Fibroblast of peridontal ligament (primary cell): ENCODE data around the gene ABTB2.
A peak's percentile ranks its signal among the peaks of the same experiment; 100 is the strongest.
"Not testable (repeated sequence)": the region's sequence is repeated elsewhere in the genome, so short reads cannot be mapped to it uniquely, and the experiment has no call there.

Experiments used
- DNase-seq: peaks from one replicate; pipeline ENCODE4 v3.0.0-alpha.2; 2010; ENCODE audit errors: extremely low read depth

Gene ABTB2

DNA sequence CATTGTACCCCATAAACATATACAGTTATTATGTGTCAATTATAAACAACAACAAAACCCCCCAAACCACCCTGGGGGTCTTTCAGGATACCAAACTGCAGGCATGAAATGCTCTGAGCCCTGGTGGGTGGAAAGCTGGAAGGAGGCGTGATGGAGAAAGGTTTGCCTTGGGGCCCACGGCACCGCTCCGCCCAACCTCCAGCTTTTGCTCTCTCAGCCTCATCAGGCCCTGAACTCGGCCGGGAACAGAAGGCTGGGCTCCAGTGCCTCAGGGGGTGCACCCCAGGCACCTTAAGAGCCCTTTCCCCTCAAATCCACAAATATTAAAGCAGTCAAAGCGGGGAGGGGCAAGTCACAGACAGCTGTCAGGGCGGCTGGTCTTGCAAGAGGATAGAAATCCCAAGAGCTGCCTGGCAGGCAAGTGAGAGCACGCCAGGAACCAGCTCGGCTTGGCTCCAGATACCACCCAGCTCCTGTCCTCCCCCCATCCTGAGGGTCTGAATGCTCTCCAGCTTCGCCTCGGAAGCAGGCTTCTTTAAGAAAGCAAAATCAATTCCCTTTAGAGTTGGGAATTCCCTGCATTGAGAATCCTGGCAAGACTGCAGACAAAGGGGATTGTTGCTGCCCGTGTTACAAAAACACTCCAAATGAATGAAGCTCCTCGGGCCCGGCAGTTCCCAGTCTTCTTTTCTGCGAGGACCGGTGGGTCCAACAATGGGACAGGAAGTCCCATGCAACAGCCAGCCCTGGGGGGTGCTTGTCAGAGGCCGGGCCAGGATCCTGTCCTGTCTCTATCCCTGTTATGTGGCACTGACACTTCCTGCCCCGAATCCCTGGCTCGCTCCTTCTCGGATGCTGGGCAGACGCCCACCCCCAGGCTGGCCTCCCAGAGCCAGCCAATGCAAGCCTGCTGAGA is 171.6 kb downstream of the ABTB2 start:
- peak; percentile 42 for DNase-seq

DNA sequence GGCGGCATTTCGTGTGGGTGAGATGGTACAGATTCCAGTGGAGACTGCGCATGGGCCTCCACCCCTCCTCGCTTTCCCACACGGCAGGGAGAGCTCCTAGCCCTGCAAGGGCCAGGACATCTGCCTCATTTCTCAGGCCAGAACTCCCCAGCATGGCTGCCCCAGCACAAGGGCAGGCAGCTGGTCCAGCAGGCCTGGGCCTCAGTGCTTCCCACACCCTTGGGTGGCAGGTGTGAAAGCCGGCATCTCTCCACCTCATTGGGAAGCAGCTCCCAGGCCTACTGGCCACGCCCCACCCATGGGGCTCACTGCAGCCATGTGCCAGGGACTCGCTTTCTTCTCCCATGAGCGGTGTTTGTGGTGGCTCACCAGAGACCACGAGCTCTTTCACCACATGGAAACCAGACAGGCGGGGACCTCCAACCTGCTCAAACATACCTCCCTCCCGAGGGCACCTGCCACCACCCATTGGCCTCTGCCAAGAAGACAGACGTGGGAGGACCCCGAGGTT is 173.2 kb downstream of the ABTB2 start:
- DNase-seq: no peak

DNA sequence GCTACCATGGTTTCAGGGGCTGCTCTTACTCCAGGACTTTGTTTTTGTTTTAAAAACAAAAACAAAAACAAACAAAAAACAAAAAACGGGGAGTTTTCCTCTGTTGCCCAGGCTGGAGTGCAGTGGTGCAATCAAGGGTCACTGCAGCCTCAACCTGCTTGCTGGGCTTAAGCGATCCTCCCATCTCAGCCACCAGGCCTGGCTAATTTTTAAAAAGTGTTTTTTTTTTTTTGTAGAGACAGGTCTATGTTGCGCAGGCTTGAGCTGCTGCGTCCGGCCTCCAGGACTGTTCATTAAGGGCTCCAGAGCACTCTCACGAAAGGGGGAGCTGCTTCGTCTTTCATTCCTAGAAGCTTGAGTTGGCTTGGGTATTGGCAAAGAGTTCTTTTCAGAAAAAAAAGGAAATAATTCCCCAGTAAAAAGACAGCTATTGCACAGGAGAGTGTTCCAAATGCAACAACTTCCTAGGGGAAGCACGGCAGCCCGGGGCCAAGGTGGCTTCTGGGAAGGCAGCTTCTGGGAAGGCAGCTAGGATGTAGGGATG is 173.9 kb downstream of the ABTB2 start:
- DNase-seq: no peak

DNA sequence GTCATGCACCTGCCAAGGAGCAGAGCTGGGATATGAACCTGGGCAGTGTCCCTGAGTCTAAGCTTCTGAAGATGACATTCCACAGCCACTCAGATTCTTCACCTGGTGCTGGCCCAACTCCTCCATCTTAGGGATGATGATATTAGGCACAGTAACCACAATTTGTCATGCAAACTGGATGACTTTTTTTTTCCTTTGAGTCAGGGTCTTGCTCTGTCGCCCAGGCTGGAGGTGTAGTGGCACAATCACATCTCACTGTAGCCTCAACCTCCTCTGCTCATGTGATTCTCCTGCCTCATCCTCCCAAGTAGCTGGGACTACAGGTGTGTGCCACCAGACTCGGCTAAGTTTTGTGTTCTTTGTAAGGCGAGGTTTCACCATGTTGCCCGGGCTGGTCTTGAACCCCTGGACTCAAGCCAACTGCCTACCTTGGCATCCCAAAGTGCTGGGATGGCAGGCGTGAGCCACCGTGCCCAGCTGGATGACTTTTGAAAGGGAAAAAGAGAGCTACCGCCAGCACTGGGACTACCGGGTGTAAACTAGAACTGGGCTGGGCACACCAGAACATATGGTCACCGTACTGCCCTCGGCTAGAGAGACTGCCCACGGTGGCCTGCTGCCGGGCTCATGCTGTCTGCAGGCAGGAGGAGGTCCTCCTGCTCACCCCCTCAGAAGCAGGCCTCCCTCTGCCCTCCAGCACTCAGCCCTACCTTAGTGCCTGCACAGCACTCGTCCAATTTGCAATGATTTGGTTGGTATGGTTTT is 174.7 kb downstream of the ABTB2 start:
- no peak for DNase-seq

DNA sequence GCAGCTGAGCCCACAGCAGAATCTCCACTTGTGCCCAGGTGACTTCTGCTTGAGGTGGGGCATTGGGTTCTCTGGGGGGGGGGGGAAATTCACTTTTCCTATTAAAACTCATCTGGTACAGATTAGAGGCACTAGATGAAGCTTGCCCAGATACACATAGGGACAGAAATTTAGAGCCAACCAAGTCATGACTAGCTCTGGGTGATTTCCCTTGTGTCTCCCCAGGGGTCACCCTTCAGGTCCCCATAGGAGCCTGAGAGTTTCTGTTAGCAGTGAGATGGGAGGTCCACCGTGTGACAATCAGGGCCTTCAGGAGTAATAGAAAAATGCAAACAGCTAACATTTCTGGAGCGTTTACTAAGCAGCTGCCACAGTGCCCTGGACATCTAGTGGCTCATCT is 175.4 kb downstream of the ABTB2 start:
- peak; percentile 23 for DNase-seq

DNA sequence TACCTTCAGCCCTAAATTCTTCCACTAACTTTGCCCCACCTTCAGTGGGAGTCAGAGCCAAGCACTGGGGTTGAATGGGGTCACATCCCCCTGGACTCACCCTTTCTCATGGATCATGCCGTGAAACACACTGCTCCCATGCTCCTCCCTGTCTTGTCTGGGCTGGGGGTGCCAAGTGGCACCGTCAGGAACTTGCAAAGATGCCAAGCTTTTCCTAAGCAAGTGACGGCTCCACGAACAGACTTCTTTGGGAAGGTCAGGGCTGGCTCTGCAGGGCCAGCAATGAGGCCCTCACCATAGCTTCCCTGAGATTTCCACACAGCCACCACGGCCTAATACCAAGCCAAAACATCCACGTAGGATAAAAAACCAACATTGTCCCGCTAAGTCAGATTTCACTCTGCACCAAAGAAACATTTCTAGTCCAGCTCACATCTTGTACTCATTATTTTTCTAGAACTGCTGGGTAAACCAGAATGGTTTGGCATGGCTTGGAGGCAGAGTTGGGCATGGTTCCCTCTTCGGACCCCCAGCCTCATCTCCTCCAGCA is 175.9 kb downstream of the ABTB2 start:
- DNase-seq: peak; percentile 44

DNA sequence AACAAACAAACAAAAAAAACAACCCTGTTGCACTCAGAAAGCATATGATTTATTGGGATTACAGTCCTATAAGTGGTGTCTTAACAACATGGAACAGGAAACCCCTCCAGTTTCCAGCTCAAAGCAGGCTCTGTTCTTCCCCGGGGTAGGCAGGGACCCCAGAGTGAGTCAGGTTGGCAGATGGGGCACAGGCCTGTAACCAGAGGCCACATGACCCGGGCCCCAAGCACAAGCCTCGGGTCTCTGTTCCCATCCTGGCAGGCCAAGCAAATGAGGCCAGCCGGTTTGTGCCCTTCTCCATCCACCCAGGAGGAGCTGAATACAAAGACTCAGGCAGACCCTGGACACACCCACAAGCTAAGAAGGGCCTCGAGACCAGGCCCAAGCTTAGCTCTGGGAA is 176.6 kb downstream of the ABTB2 start:
- DNase-seq: no peak

DNA sequence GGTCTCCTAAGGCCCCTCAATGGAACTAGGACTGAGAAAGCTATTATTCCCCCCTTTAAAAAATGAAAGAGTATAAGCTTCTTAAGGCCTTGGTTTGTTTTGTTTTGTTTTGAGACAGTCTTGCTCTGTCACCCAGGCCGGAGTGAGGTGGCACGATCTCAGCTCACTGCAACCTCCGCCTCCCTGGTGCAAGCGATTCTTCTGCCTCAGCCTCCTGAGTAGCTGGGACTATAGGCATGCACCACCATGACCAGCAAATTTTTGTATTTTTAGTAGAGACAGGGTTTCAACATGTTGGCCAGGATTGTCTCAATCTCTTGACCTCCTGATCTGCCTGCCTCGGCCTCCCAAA is 177.0 kb downstream of the ABTB2 start:
- not testable (repeated sequence) for DNase-seq

DNA sequence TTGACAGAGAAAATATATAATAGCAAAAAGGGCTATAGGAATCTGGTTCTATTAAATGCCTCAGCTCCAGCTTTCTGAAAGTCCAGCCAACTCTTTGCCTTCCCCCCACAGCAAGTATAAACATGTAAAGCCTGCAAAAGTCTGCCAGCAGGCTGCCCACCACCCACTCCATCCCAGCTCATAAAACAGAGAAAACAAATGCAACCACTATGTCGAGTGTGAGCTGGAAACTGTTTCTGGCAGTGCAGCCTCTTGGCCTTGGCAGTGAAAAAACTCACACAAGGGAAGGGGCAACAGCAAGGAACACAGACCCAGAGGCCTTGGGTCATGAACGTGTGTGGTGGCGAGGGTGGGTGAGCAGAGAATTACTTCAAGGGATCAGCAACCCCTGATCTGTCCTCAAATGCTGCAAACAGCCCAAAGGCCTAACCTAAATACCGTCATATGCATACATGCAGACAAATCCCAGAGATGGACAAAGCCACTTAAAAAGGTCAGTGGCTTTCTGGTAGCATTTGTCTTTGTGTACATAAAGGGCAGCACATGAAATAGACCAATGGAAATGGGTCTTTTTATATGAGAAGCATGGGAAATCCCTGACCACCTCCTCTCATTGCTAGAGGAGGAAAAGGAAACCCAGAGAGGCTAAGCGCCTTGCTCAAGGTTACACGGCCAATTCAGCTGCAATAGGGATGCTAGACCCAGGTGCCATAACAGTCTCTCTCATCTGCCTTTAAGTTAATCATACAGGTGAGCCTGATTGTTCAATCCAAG is 177.6 kb downstream of the ABTB2 start:
- DNase-seq: no peak

DNA sequence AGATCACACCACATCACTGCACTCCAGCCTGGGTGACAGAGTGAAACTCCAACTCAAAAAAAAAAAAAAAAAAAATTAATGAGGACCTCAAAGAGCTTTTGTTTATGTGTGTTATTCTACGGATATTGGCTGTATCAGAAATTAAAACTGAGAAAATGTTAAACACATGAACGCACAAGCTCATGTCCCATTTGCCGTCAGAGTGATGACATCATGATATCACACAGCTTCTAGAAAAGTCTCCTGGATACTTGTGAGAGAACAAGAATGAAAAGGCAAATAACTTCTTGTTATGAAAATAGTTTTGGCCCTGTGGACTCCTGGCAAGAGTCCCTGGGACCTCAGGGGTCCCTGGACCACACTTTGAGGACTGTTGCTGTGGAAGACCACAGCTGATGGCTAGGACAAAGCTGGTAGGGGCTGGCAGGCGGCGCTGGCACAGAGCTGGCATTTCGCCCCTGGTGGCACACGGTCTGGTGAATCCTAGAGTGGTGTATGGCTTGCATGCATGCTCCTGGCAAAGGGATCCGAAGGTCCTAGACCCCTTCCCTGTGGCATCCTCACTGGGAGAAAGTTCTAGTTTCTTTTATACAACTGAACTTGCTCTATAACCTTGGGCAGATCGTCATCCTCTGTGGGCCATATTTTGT is 178.7 kb downstream of the ABTB2 start:
- DNase-seq: no peak

DNA sequence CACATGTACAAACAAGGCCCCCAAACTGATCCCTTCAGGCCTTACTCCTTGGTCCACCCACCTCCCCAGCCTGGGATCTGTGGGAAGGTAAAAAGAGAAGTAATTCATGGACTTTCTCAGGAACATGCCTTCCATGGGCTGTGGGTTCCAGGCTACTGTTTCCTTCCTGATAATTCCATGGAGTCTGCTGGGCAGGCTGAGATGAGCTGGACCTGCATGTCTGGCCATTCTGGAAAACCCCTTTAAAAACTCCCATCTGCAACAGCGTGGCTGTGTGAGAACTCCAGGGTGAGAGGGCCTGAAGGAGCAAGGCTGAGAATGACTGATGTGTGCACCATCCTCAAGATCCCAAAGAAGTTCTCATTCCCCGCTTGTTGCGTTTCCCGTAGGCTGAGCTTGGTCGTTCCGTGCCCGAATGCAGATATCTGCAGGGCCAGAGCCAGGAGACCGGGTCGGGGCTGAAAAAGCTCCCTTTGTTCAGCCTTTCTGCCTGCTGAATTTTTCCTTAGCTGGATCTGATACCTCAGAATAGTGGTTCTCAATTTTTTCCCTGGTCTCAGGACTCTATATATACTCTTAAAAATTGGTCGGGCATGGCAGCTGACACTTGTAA is 179.5 kb downstream of the ABTB2 start:
- DNase-seq: no peak

DNA sequence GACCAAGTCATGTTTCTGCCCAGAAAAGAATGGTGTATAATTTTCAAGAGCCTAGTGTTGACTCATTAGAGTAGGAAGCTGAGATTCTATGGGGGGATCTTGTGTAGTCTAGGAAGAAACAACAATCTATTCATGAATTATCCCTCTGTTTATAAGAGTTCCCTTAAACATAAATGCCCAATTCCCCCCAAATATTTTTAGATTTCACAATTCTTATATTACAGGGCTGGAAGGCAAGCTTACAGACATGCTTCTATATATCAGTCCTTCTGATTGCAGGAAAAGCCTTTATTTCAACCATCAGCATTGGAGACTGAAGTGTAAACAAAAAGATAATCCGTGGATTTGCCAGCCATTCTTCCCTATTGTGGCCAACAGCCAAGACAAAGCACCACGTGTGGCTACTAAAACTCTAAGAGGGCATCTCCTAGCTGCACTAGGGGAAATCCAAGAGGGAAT is 181.0 kb downstream of the ABTB2 start:
- DNase-seq: peak; percentile 8

DNA sequence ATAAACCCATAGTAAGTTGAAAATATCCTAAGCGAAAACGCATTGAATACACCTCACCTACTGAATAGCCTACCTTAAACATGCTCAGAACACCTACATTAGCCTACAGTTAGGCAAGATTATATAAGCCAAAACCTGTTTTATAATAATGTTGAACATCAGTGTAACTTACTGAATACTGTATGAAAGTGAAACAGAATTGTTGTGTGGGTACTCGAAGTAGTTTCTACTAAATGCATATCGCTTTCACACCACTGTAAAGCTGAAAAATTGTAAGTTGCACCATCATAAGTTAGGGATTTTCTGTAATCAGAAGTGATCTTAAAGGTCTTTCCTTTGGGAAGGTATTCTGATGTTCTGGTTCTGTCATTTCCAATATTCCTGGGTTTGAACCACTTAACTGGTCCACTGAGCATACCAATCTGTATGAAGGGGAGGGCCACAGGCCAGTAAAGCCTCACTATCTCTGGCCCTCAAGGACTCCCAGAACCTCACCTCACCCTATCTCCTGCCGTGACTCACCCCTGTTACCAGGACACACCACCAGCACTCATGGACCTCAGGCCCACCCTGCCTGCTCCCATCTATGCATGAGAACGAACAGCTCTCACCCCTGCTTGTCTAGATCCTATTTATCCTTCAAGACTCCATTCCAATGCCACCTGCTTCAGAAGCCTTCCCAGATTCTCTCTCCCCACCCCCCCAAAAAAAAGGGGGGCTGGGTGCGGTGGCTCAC is 182.4 kb downstream of the ABTB2 start:
- DNase-seq: no peak

DNA sequence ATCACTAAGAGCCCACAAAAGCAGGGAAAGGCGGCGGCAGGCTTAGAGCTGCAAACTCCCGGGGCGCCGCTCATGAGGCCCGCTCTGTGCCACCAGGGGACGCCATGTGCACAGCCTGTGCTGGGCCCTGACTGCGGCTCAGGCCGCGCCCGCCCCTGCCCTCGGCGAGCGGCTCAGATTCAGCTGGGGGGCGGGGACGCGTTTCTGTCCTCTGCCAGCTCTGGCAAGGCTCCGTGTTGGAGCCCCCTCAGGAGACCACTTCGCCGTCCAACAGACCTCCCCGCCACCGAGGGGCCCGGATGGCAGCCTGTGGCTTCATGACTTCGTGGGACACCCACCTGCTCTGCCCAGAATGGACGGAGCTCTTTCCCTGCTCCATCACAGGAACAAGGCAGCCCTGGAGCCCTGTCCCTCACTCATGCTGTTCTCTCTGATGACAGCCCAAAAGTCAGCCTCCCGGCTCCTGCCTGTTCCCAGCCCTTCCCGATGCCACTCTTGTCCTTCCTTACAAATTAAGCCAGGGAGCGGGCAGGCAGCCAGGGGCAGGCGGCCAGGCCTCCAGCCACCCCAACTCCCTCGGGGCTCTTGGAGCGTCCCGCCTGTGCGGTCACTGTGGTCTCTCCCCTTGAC is 183.3 kb downstream of the ABTB2 start:
- peak; percentile 62 for DNase-seq

DNA sequence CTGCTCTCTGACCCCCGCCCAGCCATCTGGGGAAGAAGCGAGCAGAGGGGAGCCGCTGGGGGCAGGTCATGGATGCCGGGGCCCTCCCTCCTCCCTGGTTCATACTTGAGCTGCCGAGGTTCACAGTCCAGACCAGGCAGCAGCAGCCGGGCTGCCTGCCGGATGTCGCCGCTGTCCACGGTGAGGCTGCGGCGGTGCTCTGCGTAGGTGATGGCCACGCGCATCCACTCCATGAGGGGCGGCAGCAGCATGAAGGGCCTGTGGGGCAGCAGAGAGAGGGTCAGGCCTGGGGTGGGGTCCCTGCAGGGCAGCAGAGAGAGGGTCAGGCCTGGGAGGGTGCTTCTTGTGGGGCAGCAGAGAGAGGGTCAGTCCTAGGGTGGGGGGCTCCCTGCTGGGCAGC is 184.8 kb downstream of the ABTB2 start:
- DNase-seq: no peak

DNA sequence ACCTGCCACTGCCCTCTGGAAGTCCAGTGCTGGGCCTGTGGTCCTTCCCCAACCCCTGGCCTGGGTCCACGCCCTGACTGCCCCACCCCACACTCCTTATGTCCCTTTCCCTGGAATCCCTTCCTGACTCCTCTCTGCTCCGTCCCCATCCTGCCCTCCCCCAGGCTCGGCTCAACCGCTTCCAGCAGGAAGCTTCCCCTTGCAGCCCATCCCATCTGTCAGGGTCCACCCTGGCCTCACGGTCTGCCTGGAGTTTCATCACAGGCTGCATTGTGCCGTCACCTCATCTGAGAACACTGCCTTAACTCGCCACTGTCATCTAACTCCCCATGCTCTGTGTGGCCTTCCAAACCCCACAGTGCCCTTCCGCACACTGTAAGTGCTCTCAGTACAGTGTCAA is 188.1 kb downstream of the ABTB2 start:
- no peak for DNase-seq

DNA sequence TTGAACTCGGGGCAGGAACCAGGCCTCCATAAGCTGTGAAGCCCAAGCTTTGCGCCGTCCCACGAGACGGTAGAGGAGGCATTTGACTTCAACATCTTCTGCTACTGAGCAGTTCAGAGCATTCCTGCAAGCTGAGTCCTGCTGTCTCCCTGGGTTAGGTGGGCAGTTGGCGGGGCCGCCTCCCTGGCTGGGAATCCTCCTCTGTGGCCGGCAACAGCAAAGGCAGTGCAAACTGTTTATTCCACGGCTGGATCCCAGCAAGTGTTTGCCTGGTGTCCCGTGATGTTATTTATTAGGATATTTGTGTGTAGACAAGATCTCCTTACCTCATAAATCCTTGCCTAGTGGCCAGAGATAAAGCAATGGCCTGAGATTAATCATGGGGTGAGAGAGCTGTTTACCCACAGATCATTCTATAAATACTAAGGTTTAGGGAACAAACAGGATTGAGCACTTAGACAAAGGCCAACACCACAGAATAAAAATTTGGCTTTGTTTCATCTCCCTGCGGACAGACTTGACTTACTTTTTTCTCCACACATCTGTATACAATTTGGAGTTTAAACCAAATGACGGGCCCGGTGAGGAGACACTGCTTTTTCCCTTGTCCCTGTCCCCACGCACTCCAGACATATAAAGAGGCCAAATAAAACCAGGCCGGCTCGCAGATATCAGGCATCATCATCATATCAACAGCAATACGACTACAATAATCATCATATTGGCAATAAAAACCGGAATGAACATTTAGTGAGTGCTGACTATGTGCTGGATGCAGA is 189.0 kb downstream of the ABTB2 start:
- peak; percentile 22 for DNase-seq

DNA sequence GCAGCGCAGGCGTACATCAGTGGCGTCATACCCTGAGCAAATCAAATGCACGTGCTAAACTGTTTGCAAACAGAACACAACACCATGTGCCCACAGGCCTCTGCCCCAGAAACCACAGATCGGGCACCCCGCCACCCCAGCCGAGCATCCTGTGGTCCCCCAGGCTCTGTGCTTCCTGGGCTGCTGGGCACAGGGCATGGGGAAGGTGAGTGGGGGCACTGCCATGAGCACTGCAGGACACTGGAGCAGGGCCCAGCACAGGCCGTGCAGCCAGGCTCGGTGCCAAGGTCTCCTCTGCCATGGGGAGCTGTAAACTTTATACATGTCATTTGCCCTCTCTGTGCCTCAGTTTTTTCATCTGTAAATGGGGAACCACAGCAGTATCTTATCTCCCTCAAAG is 189.8 kb downstream of the ABTB2 start:
- DNase-seq: no peak
